Activated T-cell treated with anti-CD3 and anti-CD28 coated beads, Interleukin-2, amount 50 U/mL, for 4 hours (primary cell): ENCODE results near the gene CLCN5. TPM values are rescaled to one million over a fixed set of nuclear protein-coding genes. Genes with fewer than 3 reads are reported as not detected.

Source experiments
- ATAC-seq, 2 donors: fragments of 200-7000 bp; cut with Tn5 transposase; one replicate each; pipeline ENCODE4 v1.10.0; 2021
- DNase-seq: peaks from one replicate; pipeline ENCODE4 v3.0.0-alpha.2; 2020
- H3K27me3 Mint-ChIP-seq: one replicate; pipeline ENCODE4 v1.8.0; 2021; ENCODE audit warnings: low read depth, mixed read lengths
- H3K36me3 Mint-ChIP-seq: one replicate; pipeline ENCODE4 v1.8.0; 2022; ENCODE audit warnings: mixed read lengths; ENCODE audit not compliant: insufficient read depth
- H3K4me1 Mint-ChIP-seq: one replicate; pipeline ENCODE4 v1.8.0; 2021; ENCODE audit warnings: low read depth, mixed read lengths
- H3K4me3 Mint-ChIP-seq: one replicate; pipeline ENCODE4 v1.8.0; 2021; ENCODE audit warnings: mild to moderate bottlenecking, moderate library complexity, mixed read lengths
- H3K9me3 Mint-ChIP-seq: one replicate; pipeline ENCODE4 v1.8.0; 2021; ENCODE audit warnings: mixed read lengths
- total RNA-seq, 3 donors: library from RNA; stranded (reverse); gene quantifications; one replicate each; pipeline ENCODE4 v1.2.1, GENCODE V29; 2021

The CLCN5 gene
- total RNA-seq, 3 donors from 2014 or later = 3.0 to 4.4 (median 3.2) TPM

DNA sequence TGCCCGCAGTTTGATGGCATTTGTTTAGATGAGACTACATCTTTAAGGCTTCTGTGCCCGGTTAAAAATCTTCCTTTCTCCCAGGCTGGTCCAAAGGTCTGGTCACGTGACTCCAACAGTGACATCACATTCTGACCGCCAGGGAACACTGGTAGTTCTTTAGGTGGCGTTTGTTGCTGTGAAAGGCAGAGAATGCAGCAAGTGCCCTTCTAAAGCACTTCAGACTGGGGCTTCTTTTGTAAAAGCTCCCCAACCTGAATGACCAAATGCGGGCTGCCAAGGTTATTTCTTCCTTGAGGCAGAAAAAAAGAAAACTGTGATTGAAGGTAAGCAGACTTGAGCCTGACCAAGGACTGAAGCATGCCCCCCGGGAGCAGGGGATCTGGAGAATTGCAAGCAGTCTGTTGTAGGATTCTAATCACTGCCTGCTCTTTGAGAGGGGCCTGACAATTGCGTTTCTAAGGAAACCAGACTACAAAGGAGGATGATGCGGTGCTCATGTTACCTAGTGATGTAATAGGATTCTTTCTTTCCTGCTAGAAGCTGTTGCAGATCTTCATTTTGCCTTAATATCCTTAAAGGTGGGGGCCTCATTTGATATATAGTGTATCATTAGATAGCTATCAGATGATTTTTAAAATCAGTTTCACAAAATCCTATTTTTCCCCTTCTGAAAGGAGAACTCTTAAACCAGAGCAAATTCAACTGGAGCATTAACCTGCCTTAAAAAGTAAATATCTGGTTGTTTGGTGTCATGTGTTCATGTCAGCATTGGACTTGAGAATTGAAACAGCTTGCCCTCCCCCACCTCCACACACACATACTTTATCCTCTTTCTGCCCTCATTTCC lies 145.3 kb downstream of the CLCN5 start:
- ATAC-seq (no peak), DNase-seq (no peak)
- H3K4me1 Mint-ChIP-seq = no peaks in the 10 kb centered on the region
- no peaks in the 10 kb centered on the region for H3K9me3 Mint-ChIP-seq
- no peaks in the 10 kb centered on the region for H3K27me3 Mint-ChIP-seq
- no peaks in the 10 kb centered on the region for H3K36me3 Mint-ChIP-seq
- no peak overlapping the region for H3K4me3 Mint-ChIP-seq

DNA sequence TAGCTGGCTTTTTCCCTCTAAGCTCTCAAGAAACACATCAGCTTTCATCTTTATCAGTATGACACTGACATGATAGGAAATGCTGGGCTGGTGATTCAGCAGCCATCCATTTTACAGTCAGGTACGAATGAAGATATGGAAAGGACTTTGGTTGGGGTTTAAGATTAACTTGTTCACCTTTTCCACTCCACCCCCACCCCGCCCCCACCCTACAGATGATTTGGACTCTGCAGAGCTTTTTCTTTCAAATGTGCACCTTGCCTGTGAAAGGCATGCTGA lies 145.8 kb downstream of the CLCN5 start:
- Mint-ChIP-seq H3K4me1 (no peaks in the 10 kb centered on the region), H3K27me3 (no peaks in the 10 kb centered on the region), H3K36me3 (no peaks in the 10 kb centered on the region), H3K4me3 (no peak overlapping the region), H3K9me3 (no peaks in the 10 kb centered on the region)
- ATAC-seq (no peak), DNase-seq (no peak)

GRCh38 chrX:50068893-50069292 lies 146.5 kb downstream of the CLCN5 start:
- no peak for ATAC-seq
- no peak for DNase-seq
- no peaks in the 10 kb centered on the region for H3K9me3 Mint-ChIP-seq
- no peaks in the 10 kb centered on the region for H3K36me3 Mint-ChIP-seq
- H3K4me1 Mint-ChIP-seq = no peaks in the 10 kb centered on the region
- H3K27me3 Mint-ChIP-seq = no peaks in the 10 kb centered on the region
- H3K4me3 Mint-ChIP-seq = no peak overlapping the region

- Mint-ChIP-seq H3K4me3 (no peak overlapping the region), H3K36me3 (peaks cover 2% of the 10 kb centered on the region), H3K9me3 (no peaks in the 10 kb centered on the region), H3K4me1 (no peaks in the 10 kb centered on the region), H3K27me3 (no peaks in the 10 kb centered on the region)
- no peak for DNase-seq
- ATAC-seq = no peak
Measured at GRCh38 chrX:50071494-50071893, 149.1 kb downstream of the CLCN5 start.

- ATAC-seq = no peak
- Mint-ChIP-seq H3K4me1 (no peaks in the 10 kb centered on the region), H3K36me3 (peaks cover 2% of the 10 kb centered on the region), H3K27me3 (no peaks in the 10 kb centered on the region), H3K9me3 (no peaks in the 10 kb centered on the region), H3K4me3 (no peak overlapping the region)
- no peak for DNase-seq
Measured at GRCh38 chrX:50072110-50072509, 149.7 kb downstream of the CLCN5 start.

DNA sequence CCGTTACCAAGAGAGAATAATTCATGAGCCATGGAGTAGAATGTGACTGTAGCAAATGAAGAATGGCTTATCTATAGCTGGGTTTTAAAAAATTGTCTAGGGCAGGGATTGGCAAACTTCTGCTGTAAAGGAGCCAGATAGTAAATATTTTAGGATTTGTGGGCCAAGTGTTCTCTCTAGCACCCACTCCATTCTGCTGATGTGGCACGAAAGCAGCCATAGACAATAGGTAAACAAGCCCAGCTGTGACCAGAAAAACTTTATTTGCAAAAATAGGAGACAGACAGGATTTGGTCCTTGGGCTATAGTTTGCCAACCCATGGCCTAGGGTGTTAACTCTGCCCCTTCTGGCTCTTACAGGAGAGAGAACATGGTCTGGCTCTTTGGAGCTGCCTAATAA lies 151.2 kb downstream of the CLCN5 start:
- Mint-ChIP-seq H3K36me3 (peaks cover 2% of the 10 kb centered on the region), H3K4me1 (no peaks in the 10 kb centered on the region), H3K27me3 (no peaks in the 10 kb centered on the region), H3K4me3 (no peak overlapping the region), H3K9me3 (no peaks in the 10 kb centered on the region)
- ATAC-seq (no peak), DNase-seq (no peak)

- Mint-ChIP-seq H3K4me3 (no peak overlapping the region), H3K9me3 (no peaks in the 10 kb centered on the region)
- ATAC-seq = no peak
Measured at GRCh38 chrX:50075630-50076339, 153.4 kb downstream of the CLCN5 start.

DNA sequence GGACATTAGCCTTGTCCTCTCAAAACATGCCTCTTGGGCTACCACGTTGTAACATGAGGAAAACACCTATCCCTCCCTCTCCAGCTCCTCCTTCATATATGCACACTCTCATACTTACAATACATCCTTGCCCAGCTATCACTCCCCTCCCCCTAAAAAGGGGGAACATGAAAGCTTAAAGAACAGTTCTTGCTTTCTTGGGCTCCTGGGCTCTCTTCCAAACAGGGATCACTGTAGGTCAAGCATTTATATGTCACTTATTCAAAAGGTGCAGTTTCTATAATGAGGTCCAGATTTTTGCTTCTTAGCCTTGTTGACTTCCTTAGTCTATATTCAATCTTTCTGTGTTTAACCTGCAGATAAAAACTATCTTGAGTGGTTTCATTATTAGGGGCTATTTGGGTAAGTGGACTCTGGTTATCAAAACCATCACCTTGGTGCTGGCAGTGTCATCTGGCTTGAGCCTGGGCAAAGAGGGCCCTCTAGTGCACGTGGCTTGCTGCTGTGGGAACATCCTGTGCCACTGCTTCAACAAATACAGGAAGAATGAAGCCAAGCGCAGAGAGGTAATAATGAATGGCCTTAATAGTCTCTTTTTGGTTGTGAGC lies 159.0 kb downstream of the CLCN5 start:
- no peaks in the 10 kb centered on the region for H3K27me3 Mint-ChIP-seq
- DNase-seq = no peak

More at GRCh38 chrX:50075630-50076339, 153.4 kb downstream of the CLCN5 start:
- H3K4me1 Mint-ChIP-seq = no peaks in the 10 kb centered on the region
- no peak for DNase-seq
- no peaks in the 10 kb centered on the region for H3K27me3 Mint-ChIP-seq
- H3K36me3 Mint-ChIP-seq = peaks cover 2% of the 10 kb centered on the region

GRCh38 chrX:50082741-50083140 lies 160.3 kb downstream of the CLCN5 start:
- DNase-seq = no peak
- H3K36me3 Mint-ChIP-seq = peaks cover 3% of the 10 kb centered on the region
- H3K4me1 Mint-ChIP-seq = no peaks in the 10 kb centered on the region
- H3K9me3 Mint-ChIP-seq = no peaks in the 10 kb centered on the region
- no peak for ATAC-seq
- no peak overlapping the region for H3K4me3 Mint-ChIP-seq
- no peaks in the 10 kb centered on the region for H3K27me3 Mint-ChIP-seq

More for the DNA sequence above, 159.0 kb downstream of the CLCN5 start:
- Mint-ChIP-seq H3K4me1 (no peaks in the 10 kb centered on the region), H3K9me3 (no peaks in the 10 kb centered on the region), H3K4me3 (no peak overlapping the region), H3K36me3 (peaks cover 3% of the 10 kb centered on the region)
- ATAC-seq = no peak

- H3K4me1 Mint-ChIP-seq = no peaks in the 10 kb centered on the region
- no peak for DNase-seq
- no peaks in the 10 kb centered on the region for H3K9me3 Mint-ChIP-seq
- H3K4me3 Mint-ChIP-seq = no peak overlapping the region
- H3K27me3 Mint-ChIP-seq = no peaks in the 10 kb centered on the region
- ATAC-seq = no peak
- H3K36me3 Mint-ChIP-seq = peaks cover 13% of the 10 kb centered on the region
Measured at GRCh38 chrX:50088645-50089044, 166.2 kb downstream of the CLCN5 start.

GRCh38 chrX:50093625-50094024 lies 171.2 kb downstream of the CLCN5 start:
- no peak overlapping the region for H3K4me3 Mint-ChIP-seq

GRCh38 chrX:50097071-50097470 lies 174.7 kb downstream of the CLCN5 start:
- Mint-ChIP-seq H3K9me3 (no peaks in the 10 kb centered on the region), H3K36me3 (no peaks in the 10 kb centered on the region), H3K4me1 (no peaks in the 10 kb centered on the region), H3K27me3 (no peaks in the 10 kb centered on the region), H3K4me3 (no peak overlapping the region)
- no peak for ATAC-seq
- DNase-seq = no peak

More at GRCh38 chrX:50093625-50094024, 171.2 kb downstream of the CLCN5 start:
- Mint-ChIP-seq H3K27me3 (no peaks in the 10 kb centered on the region), H3K9me3 (no peaks in the 10 kb centered on the region), H3K4me1 (no peaks in the 10 kb centered on the region), H3K36me3 (peaks cover 10% of the 10 kb centered on the region)
- no peak for DNase-seq
- ATAC-seq = no peak

DNA sequence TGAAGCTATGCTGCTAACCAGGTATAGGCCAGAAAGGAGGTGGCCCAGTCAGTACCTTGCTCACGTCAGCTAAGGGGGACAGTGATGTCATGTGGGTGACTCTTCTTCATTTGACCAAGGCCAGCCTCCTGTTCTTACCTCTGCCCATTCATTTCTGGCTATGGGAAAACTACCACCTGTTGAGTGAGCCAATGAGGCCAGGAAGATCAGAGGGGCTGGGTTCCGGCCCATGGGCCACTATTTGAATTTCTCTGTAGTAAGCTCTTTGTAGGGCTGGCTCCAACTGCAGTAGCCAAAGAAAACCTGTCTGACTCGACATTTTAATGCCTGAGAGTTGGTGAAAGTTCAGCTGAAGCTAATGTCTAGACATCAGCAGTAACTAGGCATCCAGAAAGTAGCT lies 175.8 kb downstream of the CLCN5 start:
- no peaks in the 10 kb centered on the region for H3K27me3 Mint-ChIP-seq
- no peak for ATAC-seq
- H3K4me1 Mint-ChIP-seq = no peaks in the 10 kb centered on the region
- H3K4me3 Mint-ChIP-seq = no peak overlapping the region
- no peaks in the 10 kb centered on the region for H3K36me3 Mint-ChIP-seq
- no peak for DNase-seq
- no peaks in the 10 kb centered on the region for H3K9me3 Mint-ChIP-seq

DNA sequence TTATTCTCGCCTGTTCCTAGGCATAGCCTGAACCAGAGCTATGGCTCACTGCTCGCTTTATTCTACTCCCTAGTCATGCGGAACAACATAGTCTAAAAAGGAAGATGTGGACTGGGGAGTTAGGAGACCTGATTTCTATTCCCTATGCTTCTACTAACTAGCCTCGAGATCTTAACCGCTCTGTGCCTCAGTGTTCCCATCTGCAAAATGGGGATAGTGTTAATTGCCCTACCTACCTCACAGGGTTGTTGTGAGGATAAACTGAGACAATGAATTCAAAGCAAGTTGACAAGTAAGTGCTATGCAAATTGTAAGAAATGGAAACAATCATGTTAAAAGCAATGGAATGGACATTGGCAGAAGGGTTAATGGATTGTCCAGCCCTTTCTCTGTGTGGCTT lies 176.4 kb downstream of the CLCN5 start:
- Mint-ChIP-seq H3K4me1 (no peaks in the 10 kb centered on the region), H3K4me3 (no peak overlapping the region), H3K27me3 (no peaks in the 10 kb centered on the region), H3K36me3 (no peaks in the 10 kb centered on the region), H3K9me3 (no peaks in the 10 kb centered on the region)
- ATAC-seq (no peak), DNase-seq (no peak)

GRCh38 chrX:50099331-50099730 lies 176.9 kb downstream of the CLCN5 start:
- H3K36me3 Mint-ChIP-seq = no peaks in the 10 kb centered on the region
- H3K9me3 Mint-ChIP-seq = no peaks in the 10 kb centered on the region
- no peak overlapping the region for H3K4me3 Mint-ChIP-seq
- no peak for DNase-seq
- no peaks in the 10 kb centered on the region for H3K27me3 Mint-ChIP-seq
- no peak for ATAC-seq
- H3K4me1 Mint-ChIP-seq = no peaks in the 10 kb centered on the region
